ENCODE results near the gene CNGB1.
"Not testable (repeated sequence)": the region's sequence is repeated elsewhere in the genome, so short reads cannot be mapped to it uniquely, and the experiment has no call there.

The CNGB1 gene

DNA sequence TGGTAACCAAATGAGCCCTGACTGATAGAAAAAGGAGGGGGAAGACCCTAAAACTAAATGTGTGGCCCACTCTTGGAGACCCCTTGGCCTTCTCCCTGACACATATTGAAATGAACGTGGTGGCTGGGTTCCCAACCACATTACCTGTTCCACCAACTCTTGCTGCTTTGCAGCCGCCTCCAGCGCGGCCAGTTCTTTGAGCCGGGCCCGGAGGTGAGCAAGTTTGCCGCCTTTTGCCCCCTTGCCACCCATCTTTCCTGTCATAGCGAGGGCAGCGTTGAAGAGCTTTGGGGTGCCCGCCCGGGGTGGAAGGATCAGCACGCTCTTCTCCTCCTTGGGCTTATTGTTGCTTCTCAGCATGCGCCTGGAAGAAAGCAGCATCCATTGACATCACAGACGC, 83.2 kb downstream of the CNGB1 start:
- DNase-seq (ENCODE audit: low spot score): no peak

GRCh38 chr16:57886427-57886826, 84.5 kb downstream of the CNGB1 start:
- DNase-seq (ENCODE audit: low spot score): no peak

DNA sequence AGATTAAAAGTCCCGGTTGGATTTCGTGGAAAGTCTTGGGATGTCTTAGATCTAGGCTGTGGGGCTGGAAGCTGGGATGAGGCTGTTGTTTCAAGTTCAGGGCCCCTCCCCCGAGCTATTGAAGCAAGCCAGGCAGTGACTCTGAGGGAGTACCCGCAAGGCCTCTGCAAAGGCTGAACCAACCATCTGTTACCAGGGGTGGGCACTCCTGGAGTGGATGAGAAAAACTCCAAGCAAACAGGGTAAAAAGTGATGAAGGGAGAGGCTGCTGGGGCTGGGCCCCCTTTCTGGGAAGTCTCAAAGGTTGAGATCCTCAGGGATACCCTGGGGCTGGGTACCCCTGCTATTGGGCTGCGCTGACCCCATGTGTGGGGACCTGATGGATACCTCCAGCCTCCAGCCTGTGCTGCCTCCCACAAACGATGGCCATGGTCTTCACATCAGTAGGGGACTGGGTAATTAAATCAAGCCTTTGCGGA, 86.2 kb downstream of the CNGB1 start:
- DNase-seq (ENCODE audit: low spot score): no peak

DNA sequence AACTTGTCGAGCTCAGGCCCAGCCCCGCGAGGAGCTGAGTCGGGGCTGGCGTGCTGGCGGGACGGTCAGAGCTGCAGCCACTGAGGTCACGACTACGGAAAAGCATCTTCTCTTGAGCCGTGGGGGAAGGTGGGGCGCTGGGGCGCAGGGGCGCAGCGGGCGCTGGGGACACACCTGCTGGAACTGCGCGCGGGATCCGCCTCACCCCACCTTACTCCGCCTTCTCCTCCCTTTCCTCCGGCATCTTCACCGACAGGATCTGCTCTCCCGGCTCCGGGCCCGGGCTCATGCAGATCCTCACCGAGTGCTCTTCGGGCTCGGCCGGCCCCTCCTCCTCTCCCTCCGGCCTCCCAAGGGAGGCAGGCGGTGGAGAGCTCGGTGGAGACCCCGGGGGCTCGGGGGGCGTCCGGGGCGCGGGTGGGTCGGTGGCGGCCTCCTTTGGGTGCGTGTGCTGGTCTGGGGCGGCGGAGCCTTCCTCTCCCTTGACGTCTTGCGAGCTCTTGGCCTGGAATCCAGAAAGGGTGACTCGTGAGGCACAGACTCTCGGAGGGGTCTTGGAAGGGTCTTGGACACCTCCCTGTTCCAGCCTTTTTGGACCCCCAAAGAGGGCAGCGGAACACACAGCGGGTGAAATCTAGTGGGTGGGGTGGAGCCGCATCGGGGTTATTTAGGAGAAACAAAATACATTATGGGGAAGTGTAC, 86.8 kb downstream of the CNGB1 start:
- no peak for DNase-seq (ENCODE audit: low spot score)

- no peak for DNase-seq (ENCODE audit: low spot score)
Observed at GRCh38 chr16:57883480-57883879, 87.4 kb downstream of the CNGB1 start.

- DNase-seq (ENCODE audit: low spot score): no peak
Observed at GRCh38 chr16:57882792-57883191, 88.1 kb downstream of the CNGB1 start.

- no peak for DNase-seq (ENCODE audit: low spot score)
Observed at GRCh38 chr16:57882206-57882605, 88.7 kb downstream of the CNGB1 start.

DNA sequence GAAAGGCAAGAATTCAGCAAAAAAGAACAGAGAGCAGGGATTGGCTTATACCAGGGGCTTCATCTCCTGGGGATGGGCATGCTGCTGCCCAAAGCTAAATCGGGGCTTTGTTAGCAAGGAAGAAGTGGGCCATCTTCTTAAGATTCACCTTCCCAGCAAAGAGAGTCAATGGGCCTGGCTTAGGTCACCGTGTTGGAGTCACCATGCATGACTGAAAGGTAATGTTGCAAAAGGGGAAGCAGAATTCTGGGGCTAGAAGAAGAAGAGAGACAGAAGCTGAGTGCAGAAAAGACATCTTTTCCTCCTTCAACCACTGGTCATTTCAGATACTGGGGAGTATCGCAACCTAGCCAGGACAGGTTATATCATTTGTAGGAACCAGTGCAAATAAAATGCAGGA, 92.3 kb downstream of the CNGB1 start:
- DNase-seq (ENCODE audit: low spot score): no peak

GRCh38 chr16:57876210-57876609, 94.7 kb downstream of the CNGB1 start:
- no peak for DNase-seq (ENCODE audit: low spot score)

GRCh38 chr16:57875347-57875746, 95.6 kb downstream of the CNGB1 start:
- no peak for DNase-seq (ENCODE audit: low spot score)

GRCh38 chr16:57873218-57873617, 97.7 kb downstream of the CNGB1 start:
- DNase-seq (ENCODE audit: low spot score): no peak

DNA sequence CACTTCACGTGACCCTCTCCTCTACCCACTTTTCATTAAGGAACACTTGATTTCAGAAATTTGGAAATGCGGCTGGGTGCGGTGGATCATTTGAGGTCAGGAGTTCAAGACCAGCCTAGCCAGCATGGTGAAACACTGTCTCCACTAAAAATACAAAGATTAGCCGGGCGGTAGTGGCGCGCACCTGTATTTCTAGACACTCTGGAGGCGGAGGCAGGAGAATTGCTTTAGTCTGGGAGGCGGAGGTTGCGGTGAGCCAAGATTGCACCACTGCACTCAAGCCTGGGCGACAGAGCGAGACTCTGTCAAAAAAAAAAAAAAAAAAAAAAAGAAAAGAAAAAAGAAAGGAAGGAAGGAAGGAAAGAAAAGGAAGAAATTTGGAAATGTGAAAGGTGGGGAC, 98.2 kb downstream of the CNGB1 start:
- not testable (repeated sequence) for DNase-seq (ENCODE audit: low spot score)

GRCh38 chr16:57871456-57871855, 99.5 kb downstream of the CNGB1 start:
- DNase-seq (ENCODE audit: low spot score): no peak

GRCh38 chr16:57870753-57871454, 100.0 kb downstream of the CNGB1 start:
- no peak for DNase-seq (ENCODE audit: low spot score)

DNA sequence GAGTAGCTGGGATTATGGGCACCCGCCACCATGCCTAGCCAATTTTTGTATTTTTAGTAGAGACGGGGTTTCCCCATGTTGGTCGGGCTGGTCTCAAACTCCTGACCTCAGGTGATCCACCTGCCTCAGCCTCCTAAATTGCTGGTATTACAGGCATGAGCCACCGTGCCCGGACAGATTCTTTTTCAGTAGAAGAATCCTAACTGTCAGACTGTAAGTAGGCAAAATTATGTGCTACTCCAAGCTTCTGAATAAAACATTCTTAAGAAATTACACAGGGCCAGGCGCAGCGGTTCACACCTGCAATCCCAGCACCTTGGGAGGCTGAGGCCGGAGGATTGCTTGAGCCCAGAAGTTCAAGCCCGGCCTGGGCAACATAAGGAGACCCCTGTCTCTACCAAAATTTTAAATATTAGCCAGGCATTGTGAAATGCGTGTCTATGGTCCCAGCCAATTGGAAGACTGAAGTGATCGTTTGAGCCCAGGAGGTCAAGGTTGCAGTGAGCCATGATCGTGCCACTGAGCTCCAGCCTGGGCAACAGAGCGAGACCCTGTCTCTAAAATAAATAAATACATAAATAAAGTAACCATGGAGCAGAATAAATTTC, 101.9 kb downstream of the CNGB1 start:
- no peak for DNase-seq (ENCODE audit: low spot score)

DNA sequence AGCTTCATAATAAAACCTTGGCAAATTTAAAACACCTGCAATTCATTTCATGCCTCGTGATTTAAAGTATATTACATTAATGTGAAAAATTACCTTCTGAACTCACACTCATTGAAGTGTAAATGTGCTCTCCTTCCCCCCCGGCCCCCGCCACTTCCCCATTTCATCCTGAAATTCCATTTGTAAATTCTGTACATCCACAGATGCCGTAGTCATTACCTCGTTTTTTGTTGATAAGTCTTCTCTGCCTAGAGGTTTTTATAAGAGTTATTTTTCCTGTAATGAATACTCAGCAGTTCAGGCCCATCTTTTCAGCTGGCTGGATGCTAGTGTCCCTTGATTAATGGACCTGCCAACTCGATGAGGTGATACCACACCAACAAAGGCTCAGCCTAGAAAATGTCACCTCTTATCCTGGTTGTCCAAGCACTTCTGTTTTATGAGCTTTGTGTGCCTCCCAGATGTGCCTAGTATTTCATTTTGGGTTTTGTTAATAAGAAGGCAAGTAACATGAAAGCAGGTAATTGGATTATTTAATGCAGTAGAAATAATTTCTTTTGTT, 103.8 kb downstream of the CNGB1 start:
- DNase-seq (ENCODE audit: low spot score): no peak

DNA sequence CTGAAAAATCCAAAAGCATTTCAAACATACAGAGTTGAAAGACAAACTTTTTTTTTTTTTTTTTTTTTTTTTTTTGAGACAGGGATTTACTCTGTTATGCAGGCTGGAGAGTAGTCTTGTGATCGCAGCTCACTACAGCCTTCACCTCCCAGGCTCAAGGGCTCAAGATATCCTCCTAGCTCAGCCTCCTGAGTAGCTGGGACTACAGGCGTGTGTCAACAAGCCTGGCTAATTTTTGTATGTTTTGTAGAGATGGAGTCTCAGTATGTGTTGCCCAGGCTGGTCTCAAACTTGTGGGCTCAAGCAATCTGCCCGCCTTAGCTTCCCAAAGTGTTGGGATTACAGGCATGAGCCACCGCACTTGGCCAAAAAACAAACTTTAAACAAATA, 104.4 kb downstream of the CNGB1 start:
- DNase-seq (ENCODE audit: low spot score): no peak

DNA sequence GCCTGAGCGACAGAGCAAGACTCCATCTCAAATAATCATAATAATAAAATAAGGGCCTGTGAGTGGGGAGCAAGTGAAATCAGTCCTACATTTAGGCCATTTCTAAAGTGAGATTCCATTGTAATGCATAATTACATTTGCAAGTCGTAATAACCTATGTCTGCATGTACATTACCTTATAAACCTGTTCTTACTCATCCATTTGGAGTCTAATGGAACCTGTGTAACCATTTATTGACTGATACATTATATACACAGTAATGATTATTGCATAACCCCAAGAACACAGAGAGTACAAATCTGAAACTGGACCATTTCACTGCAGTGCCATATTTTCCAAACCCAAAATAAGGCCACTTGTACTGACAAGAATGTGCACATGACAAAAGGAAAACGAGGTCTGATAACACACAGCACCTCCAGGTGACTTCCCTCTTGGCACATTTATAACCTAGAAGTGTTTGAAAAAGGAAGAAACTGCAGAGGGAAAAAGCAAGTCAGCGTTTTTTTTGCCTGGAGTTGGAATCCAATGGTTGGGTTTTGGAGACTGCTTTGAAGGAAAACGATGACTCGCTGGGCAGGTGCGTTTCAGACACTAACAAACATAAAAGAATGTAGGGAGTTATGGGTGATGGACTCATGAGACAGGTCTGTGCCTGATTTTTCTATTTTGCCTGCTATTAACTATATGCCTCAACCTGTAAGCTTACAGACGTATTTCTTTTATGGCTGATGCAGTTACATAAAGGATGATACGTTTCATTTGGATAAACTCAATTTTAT, 105.0 kb downstream of the CNGB1 start:
- DNase-seq (ENCODE audit: low spot score): no peak

DNA sequence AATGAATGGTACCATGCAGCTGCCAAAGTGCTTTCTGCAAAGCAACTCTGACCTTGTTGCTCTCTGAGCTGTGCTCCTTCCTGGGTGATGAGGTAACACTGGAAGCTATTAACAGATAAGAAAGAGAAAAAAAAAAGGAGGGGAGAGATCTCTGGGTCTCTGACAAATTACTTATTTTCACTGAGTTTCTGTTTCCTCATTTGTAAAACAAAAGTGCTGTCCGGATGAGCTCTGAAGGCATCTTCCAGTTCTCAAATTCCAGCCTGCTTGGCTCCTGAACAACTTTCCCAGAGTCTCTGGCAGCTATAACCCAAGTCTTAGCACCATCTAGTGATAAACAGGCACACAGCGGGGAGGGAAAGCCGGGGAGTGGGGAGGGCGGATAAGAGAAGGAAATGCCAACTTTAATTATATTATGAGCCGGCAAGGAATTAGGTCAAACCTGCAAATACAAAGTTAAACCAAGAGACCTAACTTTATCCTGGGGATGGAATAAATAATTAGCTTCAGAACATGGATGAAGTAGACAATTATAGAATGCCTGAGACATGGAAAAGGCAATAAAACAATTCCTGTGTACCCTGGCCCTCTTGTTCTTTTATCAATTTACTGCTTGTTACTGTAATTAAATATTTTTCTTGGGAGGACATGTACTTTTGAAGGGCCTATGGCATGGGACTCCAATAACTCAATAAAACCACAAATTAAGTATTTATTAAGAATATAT, 107.3 kb downstream of the CNGB1 start:
- DNase-seq (ENCODE audit: low spot score): no peak

- no peak for DNase-seq (ENCODE audit: low spot score)
Observed at GRCh38 chr16:57862698-57863433, 108.1 kb downstream of the CNGB1 start.

GRCh38 chr16:57859331-57859730, 111.6 kb downstream of the CNGB1 start:
- no peak for DNase-seq (ENCODE audit: low spot score)
